ENCODE measurements around the gene FXYD7.
"Not testable (repeated sequence)": the region's sequence is repeated elsewhere in the genome, so short reads cannot be mapped to it uniquely, and the experiment has no call there.

Gene FXYD7, protein sequence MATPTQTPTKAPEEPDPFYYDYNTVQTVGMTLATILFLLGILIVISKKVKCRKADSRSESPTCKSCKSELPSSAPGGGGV

DNA sequence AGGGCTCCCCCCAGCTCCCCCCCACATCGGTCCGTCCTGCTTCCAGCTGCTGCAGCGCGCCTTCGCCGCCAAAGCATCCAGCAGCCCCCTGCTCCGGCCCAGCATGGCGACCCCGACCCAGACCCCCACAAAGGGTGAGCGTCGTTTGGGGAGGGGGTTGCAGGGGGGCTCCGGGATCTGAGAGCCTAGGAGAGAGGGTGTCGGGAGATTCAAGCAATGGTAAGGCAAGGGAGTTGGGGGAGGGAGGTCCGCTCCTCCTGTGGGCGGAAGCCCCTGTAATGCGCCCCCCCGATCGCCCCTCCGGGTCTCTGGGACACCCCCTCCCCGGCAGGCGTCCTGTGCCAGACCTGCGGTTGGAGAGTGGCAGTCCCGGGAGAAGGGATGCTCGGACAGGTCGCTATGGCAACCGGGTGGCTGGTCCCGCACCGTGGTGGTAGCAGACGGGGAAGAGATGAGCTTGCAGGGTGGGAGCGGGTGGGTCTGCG, at the start of gene FXYD7:
Gene FXYD7 (plus strand): TSS at position 25 of the 485 bp plus-strand sequence. CDS start 79 bp downstream, at position 104.
- no peak for DNase-seq

DNA sequence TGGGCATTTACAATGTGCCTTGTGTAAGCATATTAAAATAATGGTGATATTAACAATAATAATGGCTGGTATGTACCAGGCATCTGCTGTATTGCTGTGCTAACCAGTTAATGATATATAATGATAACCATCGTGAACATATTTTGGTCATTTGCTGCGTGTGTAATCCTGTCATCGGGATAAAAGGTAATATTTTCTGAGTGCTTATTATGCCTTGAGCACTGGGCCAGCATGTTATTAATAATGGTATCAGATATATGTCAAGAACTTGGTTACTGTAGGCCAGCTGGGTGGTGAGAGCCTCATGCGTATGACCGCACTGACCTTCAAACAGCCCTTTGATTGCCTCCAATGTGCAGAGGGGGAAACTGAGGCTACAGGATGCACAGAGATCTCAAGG, 49.6 kb upstream of the FXYD7 start:
- DNase-seq: no peak

DNA sequence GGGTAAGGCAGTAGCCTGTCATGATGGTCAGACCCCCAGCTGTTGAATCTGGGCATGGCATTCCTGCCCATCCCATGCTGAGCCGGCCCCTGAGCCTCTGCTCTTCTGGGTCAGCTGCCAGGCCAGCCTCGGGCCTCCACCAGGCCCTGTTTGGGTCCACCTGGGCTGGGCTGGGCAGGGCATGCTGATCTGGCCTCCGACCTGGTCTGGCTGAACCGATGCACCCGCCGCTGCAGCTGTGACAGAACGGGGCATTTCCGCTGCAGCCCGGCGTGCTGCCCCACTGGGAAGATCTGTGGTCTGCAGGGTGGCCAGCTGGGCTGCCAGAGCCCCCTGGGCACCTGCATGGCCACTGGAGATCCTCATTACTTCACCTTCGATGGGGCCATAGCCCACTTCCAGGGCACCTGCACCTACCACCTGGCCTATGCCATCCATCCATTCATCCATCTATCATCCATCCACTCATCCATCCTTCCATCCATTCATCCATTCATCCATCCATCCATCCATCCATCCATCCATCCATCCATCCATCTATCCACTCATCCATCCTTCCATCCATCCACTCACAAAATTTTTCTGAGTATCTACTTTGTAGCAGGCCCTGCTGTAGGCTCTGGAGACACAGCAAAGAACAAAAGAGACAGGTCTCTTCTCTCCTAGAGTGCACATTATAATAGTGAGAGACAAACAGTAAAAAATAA, 49.0 kb upstream of the FXYD7 start:
- DNase-seq: no peak

DNA sequence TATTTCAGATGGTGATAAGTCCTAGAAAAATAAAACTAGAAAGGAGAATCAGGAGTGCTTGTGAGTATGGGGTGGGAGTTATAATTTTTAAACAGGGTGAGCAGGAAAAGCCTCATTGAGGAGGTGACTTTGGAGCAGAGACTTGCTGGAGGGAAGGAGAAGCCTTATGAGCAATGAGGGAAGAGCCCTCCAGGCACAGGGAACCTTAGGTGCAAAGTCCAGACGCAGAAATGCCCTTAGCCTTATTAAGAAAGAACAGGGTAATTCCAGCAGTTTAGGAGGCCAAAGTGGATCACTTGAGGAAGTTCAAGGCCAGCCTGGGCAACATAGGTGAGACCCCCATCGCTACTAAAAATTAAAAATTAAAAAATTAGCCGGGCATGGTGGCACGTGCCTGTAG, 48.4 kb upstream of the FXYD7 start:
- DNase-seq: no peak

DNA sequence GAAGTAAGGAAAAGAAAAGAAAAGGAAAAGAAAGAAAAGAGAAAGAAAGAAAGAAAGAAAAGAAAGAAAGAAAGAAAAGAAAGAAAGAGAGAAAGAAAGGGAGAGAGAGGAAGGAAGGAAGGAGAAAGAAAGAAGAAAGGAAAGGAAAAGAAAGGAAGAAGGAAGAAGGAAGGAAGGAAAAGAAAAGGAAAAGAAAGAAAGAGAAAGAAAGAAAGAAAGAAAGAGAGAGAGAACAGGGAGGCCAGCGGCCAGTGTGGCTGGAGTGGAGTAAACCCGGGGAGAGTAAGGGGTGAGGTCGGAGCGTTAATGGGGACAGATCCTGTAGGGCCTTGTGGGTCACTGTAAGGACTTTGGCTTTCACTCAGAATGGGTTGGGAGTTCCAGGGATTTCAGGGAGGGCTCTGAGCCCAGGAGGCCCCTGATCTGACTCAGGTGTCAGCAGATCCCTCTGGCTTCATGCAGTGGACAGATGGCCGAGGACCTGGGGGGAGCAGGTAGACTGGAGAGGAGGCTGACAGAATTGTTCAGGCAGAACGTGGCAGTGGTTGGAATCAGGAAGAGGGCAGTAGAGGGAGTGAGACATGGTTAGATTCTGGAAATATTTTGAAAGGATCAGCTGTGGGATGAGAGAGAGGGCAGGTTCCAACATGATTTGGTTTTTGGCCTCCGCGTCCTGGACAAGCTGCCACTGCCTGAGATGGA, 47.2 kb upstream of the FXYD7 start:
- DNase-seq: no peak

DNA sequence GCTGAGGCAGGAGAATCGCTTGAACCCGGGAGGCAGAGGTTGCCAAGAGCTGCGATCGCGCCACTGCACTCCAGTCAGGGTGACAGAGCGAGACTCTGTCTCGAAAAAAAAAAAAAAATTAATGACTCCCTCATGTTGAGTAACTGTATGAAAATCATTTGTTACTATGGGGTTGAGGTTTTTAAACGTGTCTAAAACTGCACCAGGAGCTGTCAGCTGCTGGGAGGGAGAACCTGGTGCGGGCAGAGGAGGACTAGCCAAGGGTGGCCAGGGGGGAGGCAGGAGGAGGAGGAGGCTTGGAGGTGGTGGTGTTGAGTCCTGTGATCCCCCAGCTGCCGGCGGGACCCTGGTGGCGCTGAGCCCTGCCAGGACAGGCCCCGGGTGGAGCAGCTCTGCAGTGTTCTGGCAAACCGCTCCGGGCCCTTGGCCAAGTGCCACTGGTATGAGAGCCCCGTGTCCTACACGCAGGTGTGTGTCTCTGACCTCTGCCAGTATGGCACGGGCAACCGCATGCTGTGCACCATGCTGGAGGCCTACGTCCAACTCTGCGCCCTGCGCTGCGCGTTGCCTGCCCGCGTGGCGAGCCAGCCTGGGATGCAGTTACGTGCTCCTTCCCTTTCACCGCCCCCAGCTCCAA, 44.5 kb upstream of the FXYD7 start:
- DNase-seq: no peak

DNA sequence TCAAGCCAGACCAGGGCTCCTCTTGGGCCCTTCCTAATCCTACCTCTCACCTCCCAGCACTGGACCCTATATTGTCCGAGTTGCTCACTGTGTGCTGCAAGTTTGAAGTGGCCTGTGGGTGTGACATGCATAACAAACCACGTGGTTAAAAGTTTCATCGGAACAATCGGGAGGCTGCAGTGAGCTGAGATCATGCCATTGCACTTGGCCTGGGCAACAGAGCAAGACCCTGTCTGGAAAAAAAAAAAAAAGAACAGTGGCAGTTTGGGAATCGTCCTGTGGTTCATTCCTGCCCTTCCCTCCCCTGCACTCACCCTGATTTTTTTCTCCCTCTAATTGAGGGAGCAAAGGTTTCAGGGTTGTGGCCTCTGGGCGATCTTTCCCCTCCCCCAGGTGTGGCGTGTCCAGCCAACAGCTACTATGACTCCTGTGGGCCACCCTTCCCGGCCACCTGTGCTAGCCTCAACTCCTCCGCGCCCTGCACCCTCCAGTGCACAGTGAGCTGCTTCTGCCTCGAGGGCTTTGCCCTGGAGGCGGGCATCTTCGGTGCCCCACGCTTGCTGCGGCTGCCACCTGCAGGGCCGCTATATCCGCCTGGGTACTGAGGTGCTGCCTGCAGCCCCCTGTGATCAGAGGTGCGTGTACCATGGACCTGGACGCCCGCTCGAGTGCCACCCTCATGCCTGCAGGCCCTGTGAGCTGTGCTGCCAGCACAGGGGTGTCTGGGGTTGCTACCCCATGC, 43.7 kb upstream of the FXYD7 start:
- no peak for DNase-seq

DNA sequence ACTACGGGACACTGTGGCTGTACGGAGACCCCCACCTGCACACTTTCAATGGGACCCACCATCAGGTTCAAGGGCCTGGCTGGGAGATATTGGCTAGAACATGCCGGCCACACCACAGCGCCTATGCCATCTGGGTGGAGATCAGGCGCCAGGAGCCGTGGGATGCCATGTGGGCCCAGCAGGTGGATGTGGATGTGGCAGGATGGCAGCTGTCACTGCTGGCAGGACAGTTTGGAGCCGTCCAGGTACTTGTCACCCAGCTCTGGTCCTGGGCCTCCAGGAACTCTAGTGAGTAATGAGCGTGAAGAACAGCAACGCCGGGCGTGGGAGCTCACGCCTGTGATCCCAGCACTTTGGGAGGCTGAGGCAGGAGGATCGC, 43.2 kb upstream of the FXYD7 start:
- no peak for DNase-seq

DNA sequence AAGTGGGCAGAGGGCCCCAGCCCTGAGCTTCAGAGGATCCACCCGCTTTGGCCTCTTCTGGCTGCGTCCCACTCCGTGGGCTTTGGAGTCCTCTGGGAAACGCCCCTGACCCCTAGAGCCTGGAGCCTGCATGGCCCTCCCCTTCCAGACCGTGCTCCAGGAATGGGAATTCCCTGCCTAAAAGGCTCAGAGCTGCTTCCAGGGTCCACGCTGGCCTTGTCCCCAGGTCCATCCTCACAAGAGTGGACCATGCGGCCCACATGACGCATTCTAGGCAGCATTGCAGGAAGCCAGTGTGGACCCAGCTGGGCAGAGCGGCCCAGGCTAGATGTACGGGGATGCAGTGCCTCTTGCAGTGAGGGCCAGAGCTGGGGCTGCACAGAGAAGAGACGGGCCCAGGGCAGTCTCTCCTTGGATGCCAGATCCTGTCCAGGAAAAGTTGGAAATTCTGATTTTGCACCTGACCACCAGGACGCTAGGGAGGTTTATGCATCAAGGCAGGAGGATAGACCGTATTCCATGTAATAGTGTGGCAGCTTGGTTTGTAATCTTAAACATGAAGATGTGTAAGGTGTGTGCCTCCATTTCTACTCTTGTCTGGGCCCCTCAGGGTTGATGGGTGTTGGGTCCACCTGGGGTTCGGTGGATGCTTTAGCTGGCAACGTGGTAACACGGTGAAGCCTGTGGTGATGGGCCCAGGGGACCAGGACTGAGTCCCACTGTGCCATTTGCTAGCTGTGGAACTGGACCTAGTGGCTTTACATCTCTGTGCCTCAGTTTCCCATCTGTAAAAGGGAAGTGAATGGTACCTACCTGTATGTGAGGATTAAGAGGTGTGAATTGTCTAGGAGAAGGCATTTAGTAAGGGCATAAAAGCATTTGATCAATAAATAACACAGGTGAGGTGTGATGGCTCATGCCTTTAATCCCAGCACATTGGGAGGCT, 42.2 kb upstream of the FXYD7 start:
- no peak for DNase-seq

DNA sequence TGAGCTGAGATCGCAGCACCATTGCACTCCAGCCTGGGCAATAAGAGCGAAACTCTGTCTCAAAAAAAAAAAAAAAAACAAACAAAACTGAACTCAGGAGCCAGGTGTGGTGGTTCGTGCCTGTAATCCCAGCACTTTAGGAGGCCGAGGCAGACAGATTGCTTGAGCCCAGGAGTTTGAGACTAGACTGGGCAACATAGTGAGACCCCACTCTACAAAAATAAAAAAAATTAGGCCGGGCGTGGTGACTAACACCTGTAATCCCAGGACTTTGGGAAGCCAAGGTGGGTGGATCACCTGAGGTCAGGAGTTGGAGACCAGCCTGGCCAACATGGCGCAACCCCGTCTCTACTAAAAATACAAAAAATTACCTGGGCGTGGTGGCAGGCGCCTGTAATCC, 41.1 kb upstream of the FXYD7 start:
- not testable (repeated sequence) for DNase-seq

DNA sequence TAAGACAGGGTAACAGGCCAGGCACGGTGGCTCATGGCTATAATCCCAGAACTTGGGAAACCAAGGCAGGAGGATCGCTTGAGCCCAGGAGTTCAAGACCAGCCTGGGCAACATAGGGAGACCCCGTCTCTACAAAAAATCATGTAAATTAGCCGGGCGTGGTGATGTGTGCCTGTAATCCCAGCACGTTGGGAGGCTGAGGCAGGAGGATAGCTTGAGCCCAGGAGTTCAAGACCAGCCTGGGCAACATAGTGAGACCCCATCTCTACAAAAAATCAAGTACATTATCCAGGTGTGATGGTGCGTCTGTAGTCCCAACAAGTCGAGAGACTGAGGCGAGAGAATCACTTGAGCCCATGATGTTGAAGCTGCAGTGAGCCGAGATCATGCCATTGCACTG, 39.4 kb upstream of the FXYD7 start:
- DNase-seq: not testable (repeated sequence)

DNA sequence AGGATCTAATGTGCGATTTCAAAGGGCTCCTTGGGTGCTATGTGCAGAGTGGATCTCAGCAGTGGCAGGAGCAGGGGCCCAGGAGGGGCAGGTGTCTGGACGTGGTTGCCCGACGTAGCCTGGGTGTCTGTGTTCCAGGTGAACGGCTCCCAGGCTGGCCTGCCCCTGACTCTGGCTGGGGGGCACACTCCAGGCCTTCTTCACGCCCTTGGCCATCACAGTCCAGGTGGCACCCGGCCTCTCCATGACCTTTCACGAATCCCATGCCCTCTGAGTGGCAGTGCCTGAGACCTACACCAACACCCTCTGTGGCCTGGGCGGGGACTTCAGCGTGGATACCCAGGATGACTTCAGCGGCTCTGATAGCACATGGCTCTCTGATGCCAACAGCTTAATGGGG, 38.7 kb upstream of the FXYD7 start:
- no peak for DNase-seq

DNA sequence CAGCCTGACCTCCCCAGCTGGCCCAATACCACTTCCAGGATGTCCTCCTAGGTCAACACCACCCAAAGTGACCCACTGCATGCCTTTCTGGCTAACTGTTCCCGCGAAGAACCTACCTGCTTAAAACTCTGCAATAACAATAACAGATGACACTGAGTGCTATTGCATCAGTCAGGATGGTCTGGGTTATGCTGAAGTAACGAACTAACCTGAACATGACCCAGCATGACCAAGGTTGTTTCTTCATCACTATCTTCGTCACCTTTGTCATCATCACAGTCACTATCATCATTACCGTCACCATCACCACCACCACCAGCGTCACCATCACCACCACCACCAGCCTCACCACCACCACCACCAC, 38.0 kb upstream of the FXYD7 start:
- no peak for DNase-seq

DNA sequence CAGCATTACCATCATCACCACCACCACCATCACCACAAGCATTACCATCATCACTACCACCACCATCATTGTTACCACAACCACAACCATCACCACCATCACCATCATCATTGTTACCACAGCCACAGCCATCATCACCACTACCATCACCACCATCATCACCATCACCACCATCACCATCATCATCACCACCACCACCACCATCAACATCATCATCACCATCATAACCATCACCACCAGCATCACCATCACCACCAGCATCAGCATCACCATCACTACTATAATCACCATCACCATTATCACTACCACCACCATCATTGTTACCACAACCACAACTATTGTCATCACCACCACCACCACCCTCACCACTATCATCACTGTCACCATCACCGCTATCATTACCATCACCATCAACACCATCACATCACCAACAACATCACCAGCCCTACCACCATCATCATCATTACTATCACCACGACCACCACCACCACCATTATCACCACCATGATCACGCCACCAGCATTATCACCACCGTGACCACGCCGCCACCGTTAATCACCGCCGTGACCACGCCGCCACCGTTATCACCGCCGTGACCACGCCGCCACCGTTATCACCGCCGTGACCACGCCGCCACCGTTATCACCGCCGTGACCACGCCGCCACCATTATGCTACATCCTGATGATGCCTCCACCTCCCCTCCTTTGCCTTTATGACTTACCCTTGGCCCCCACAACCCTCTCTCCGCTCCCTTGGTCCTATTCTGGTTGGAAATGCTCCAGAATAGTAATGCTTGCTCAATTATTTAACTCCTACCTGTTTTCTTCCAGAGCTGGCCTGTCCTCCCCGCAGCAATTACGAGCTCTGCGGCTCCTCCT, 37.4 kb upstream of the FXYD7 start:
- DNase-seq: no peak

DNA sequence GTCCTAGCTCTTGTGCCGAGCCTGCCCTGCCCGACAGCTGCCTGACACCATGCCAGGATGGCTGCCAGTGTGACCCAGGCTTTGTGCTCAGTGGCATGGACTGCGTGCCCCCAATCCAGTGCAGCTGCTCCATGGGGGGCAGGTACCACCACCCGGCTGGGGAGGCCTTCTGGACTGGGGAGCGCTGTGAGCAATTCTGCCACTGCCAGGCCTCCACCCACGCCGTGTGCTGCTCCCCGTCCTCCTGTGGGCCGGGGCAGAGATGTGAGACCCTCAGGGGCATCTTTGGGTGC, 36.8 kb upstream of the FXYD7 start:
- DNase-seq: no peak

DNA sequence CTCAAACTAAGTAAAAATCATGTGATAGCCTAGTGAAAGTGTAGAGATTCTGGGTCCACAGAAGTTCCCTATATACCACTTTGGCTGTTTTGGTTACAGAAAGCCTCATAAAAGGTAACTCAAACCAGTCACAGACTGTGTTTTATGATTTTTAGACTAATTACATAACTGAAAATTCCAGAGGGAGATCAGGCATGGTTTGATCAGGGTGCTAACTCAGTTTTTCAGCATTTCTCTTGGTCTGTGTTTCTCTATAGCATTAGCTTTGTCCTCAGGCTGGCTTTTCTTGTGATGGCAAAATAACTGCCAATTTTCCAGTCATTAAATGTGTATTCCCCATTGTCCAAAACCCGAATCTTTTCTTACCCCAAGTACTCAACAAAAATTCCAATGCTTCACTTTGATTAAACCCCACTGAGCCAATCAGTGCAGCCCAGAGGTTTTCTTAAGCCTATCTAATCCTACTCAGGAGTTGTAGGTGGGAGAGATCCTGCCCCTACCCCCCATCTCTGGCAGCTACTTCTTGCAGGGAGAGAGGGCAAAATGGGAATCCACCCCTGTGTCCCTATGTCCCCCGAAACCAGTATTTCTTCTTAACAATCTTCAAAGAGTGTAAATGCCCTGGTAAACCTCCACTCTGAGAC, 36.0 kb upstream of the FXYD7 start:
- no peak for DNase-seq

DNA sequence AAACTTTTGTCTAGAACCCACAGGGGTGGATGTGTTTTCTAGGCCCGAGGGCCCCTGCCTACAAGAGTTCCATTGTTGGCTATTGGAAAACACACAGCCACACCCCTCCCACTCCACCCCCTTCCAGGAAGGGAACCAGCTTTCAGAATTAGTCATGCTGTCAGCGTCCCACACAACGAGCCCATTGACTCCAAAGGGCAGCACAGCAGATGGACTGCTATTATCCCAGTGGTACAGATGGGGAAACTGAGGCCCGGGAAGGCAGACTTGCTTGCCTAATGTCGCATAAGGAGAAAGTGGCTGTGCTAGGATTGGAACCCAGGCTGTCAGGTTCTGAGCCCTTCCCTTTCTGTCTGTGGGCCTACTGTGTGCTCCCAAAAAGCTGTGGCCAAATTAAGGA, 35.5 kb upstream of the FXYD7 start:
- no peak for DNase-seq

DNA sequence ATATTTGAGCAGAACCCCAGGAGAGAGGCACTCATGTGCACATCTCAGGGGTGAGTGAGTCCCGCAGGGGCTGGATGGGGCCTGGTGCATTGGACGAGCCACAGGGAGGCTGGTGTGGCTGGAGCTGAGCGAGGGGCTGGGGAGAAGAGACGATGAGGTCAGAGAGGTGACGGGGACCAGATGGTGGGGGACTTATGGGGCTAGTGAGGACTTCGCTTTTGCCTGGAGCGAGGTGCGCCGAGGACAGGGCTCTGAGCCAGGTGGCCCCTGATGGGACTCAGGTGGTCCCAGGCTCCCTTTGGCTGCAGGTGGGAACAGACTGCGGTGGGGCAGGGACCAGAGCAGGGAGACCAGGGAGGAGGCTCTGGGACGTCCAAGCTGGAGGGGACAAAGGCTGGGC, 34.3 kb upstream of the FXYD7 start:
- no peak for DNase-seq

DNA sequence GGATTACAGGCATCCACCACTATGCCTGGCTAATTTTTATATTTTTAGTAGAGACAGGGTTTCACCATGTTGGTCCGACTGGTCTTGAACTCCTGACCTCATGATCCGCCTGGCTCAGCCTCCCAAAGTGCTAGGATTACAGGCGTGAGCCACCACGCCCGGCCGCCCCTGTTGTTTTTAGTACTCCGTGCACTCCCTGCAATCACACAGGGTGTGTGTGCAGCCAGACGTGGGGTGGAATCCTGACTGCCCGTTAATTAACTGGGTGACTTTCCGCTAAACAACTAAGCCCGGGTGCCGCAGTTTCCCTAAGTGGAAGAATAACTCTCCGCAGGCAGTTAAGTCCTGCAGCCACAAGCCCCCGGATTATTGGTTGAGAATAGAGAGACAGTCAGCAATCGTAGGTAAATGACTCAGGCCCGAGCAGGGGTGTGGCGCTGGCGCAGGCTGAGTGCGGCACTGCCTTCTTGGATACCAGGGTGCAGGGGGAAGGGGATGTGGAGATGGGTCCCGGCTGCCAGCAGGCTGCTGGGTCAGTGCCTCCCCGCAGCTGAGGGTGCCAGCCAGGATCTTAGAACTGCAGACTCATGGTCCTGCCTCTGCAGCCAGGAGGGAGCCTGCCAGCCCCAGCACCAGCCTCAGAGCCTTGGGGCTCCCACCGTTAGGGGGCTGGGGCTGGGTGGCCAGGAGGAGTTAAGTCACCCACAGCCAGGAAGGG, 33.5 kb upstream of the FXYD7 start:
- no peak for DNase-seq

DNA sequence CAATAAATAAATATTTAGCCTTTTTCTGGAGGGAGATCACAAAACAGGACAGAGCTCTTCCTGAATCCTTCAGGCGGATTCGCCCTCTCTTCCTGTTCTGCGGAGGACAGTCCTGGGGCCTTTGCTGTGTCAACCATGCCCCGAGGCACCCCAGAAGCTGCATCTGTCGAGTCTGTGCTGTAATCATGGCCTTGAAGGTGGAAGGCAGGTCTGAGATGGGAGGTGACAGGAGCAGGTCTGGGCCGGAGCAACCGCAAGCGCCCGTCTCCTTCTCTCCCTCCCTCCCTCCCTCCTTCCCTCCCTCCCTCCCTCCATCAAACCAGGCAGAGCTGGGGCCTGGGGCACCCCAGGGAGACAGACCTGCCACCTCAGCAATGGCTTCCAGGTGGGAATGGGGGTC, 32.1 kb upstream of the FXYD7 start:
- no peak for DNase-seq

All from stimulated activated CD4-positive, alpha-beta T cell treated with anti-CD3 and anti-CD28 coated beads, Interleukin-1b, Interleukin-23, amount 100 ng/mL, for 48 hours (primary cell).